ENCODE measurements around the gene SF3A2.

- TF ChIP-seq CTCF (IDR thresholded peaks at IDR 0.05): no peak
- no peak for TF ChIP-seq POLR2A (IDR thresholded peaks at IDR 0.05)
- TF ChIP-seq EP300 (IDR thresholded peaks at IDR 0.05): no peak
Measured at GRCh38 chr19:2223391-2223790, 13.2 kb upstream of the SF3A2 start.
